OCI-LY3 (cell line): ENCODE results near the gene SP8.

ENCODE experiments used
- H2AFZ ChIP-seq: fragments of 200-600, 300-600 bp; shearing (Covaris generic); 2 replicates; pipeline ENCODE4 v1.6.0; 2014; ENCODE audit warnings: antibody characterized with exemption, low read depth, low read length
- H3K27ac ChIP-seq: fragments of 200-600, 300-600 bp; sonication (generic); 2 replicates; pipeline ENCODE4 v1.5.1; 2014; ENCODE audit warnings: mild to moderate bottlenecking, low read length, moderate library complexity, mixed read lengths
- H3K27me3 ChIP-seq: fragments of 200-600, 300-600 bp; sonication (generic); 2 replicates; pipeline ENCODE4 v1.6.1; 2014; ENCODE audit warnings: low read depth, low read length, mixed read lengths
- H3K36me3 ChIP-seq: fragments of 200-600, 300-600 bp; sonication (generic); replicated peaks from 2 replicates; pipeline ENCODE3; 2014; ENCODE audit warnings: low read depth, low read length, mixed read lengths
- H3K4me1 ChIP-seq: fragments of 300-600, 200-600 bp; sonication (generic); 2 replicates; pipeline ENCODE4 v1.6.1; 2014; ENCODE audit warnings: low read length, mixed read lengths
- H3K4me2 ChIP-seq: fragments of 200-600, 300-600 bp; sonication (generic); 2 replicates; pipeline ENCODE4 v1.6.1; 2014; ENCODE audit warnings: low read length, mixed read lengths
- H3K4me3 ChIP-seq: fragments of 300-600, 200-600 bp; sonication (generic); 2 replicates; pipeline ENCODE4 v1.5.1; 2014; ENCODE audit warnings: antibody characterized with exemption, mild to moderate bottlenecking, low read length, moderate library complexity
- H3K79me2 ChIP-seq: fragments of 300-600, 200-600 bp; shearing (Covaris generic); 2 replicates; pipeline ENCODE4 v1.6.1; 2014; ENCODE audit warnings: mild to moderate bottlenecking, low read length, mixed read lengths
- H3K9ac ChIP-seq: fragments of 300-600, 200-600 bp; shearing (Covaris generic); 2 replicates; pipeline ENCODE4 v1.6.0; 2014; ENCODE audit warnings: mild to moderate bottlenecking, low read length, moderate library complexity
- H3K9me3 ChIP-seq: fragments of 200-600, 300-600 bp; shearing (Covaris generic); 2 replicates; pipeline ENCODE4 v1.6.1; 2014; ENCODE audit warnings: low read length, mixed read lengths; ENCODE audit not compliant: insufficient read depth
- H4K20me1 ChIP-seq: fragments of 200-600, 300-600 bp; sonication (generic); 2 replicates; pipeline ENCODE4 v1.6.1; 2016; ENCODE audit warnings: low read length, mixed read lengths; ENCODE audit not compliant: insufficient read depth
- EZH2phosphoT487 ChIP-seq: fragments of 200-600 bp; shearing (Covaris generic); IDR thresholded peaks from 2 replicates; pipeline ENCODE4 v1.6.1; 2018; ENCODE audit warnings: antibody characterized with exemption, mixed run types, low read depth
- TF ChIP-seq, protein P1 (sequence below): fragments of 200-600, 300-600 bp; sonication (generic); IDR thresholded peaks from 2 replicates; pipeline ENCODE4 v1.5.1; 2014; ENCODE audit warnings: antibody characterized with exemption, low read length, low read depth

The SP8 gene

GRCh38 chr7:20794676-20795075 is 8.0 kb upstream of the SP8 start:
- no peak for TF ChIP-seq EZH2phosphoT487
- TF ChIP-seq, protein P1, sequence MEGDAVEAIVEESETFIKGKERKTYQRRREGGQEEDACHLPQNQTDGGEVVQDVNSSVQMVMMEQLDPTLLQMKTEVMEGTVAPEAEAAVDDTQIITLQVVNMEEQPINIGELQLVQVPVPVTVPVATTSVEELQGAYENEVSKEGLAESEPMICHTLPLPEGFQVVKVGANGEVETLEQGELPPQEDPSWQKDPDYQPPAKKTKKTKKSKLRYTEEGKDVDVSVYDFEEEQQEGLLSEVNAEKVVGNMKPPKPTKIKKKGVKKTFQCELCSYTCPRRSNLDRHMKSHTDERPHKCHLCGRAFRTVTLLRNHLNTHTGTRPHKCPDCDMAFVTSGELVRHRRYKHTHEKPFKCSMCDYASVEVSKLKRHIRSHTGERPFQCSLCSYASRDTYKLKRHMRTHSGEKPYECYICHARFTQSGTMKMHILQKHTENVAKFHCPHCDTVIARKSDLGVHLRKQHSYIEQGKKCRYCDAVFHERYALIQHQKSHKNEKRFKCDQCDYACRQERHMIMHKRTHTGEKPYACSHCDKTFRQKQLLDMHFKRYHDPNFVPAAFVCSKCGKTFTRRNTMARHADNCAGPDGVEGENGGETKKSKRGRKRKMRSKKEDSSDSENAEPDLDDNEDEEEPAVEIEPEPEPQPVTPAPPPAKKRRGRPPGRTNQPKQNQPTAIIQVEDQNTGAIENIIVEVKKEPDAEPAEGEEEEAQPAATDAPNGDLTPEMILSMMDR, result no peak
- Histone ChIP-seq H4K20me1 (no peaks in the 10 kb centered on the region), H3K36me3 (no peaks in the 10 kb centered on the region), H3K27me3 (no peaks in the 10 kb centered on the region), H3K4me2 (no peak overlapping the region), H3K4me3 (no peak overlapping the region), H3K4me1 (peaks cover 20% of the 10 kb centered on the region), H3K27ac (no peak overlapping the region), H3K9me3 (no peaks in the 10 kb centered on the region), H2AFZ (no peak overlapping the region), H3K79me2 (no peaks in the 10 kb centered on the region), H3K9ac (no peak overlapping the region)

DNA sequence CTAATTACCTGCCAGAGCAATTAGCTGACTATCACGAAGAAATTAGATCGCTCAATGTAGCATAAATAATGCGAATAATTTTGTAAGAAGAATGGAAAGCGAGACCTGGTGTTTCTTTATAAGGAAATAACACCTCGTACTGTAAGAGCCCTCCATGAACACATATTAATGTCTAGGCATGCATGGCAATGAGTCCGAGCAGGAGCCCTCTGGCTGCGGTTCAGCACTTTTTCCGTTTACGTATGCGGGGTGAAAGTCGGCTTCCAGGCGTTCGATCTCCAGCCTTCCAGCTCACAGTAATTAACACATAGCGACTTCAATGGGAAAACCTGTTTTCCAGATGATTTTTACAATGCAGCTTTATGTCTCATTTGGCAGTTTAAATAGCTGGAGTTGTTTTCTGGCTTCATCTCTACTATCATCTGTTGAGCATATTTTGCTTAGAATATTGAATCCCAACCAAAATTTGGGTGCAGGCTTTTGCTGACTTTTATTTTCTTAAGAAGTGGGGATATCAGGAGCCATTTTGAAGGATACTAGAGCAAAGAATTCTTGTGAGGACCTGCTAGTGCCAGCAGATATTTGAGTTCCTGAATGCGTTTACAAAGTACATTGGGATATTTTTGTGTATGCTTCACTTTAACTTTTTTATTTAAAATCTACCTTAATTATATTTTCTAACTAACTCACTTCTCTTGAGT is 7.2 kb upstream of the SP8 start:
- peaks cover 17% of the 10 kb centered on the region for H3K4me1 ChIP-seq
- H3K9me3 ChIP-seq, result no peaks in the 10 kb centered on the region
- H3K4me2 ChIP-seq, result no peak overlapping the region
- no peak overlapping the region for H3K9ac ChIP-seq
- no peaks in the 10 kb centered on the region for H3K36me3 ChIP-seq
- no peak overlapping the region for H3K27ac ChIP-seq
- no peaks in the 10 kb centered on the region for H3K27me3 ChIP-seq
- no peaks in the 10 kb centered on the region for H3K79me2 ChIP-seq
- H3K4me3 ChIP-seq, result no peak overlapping the region
- H4K20me1 ChIP-seq, result no peaks in the 10 kb centered on the region
- no peak for TF ChIP-seq EZH2phosphoT487
- TF ChIP-seq, protein P1, result no peak
- H2AFZ ChIP-seq, result no peak overlapping the region

DNA sequence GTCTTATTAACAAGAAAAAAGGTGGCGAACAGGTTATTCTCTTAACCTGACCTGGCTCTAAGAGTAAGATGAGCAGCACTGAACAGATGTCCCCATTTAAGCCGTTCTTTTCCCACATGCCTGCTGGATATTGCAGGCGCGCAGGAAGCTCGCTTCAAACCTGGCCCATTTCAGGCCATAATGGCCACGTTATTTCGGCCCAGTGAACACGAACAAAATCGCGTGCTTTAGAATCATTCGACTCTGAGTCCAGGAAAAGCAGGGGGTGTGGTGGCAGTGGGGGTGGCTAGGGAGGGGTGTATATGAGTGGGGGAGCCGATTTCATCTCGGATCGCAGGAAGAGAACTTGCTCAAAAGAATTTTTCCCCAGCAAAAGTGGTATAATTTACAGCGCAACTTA is 6.6 kb upstream of the SP8 start:
- H3K9me3 ChIP-seq, result no peaks in the 10 kb centered on the region
- H3K36me3 ChIP-seq, result no peaks in the 10 kb centered on the region
- H3K4me2 ChIP-seq, result no peak overlapping the region
- no peaks in the 10 kb centered on the region for H3K27me3 ChIP-seq
- TF ChIP-seq EZH2phosphoT487, result no peak
- TF ChIP-seq, protein P1, result no peak
- no peak overlapping the region for H3K27ac ChIP-seq
- no peaks in the 10 kb centered on the region for H4K20me1 ChIP-seq
- no peak overlapping the region for H3K4me3 ChIP-seq
- H3K4me1 ChIP-seq, result peaks cover 16% of the 10 kb centered on the region
- H2AFZ ChIP-seq, result no peak overlapping the region
- no peak overlapping the region for H3K9ac ChIP-seq
- no peaks in the 10 kb centered on the region for H3K79me2 ChIP-seq

- TF ChIP-seq EZH2phosphoT487, result no peak
- TF ChIP-seq, protein P1, result no peak
- no peaks in the 10 kb centered on the region for H3K79me2 ChIP-seq
- H3K4me1 ChIP-seq, result peaks cover 16% of the 10 kb centered on the region
- no peak overlapping the region for H3K9ac ChIP-seq
- H3K4me2 ChIP-seq, result no peak overlapping the region
- H4K20me1 ChIP-seq, result no peaks in the 10 kb centered on the region
- no peaks in the 10 kb centered on the region for H3K9me3 ChIP-seq
- H3K27ac ChIP-seq, result no peak overlapping the region
- H3K36me3 ChIP-seq, result no peaks in the 10 kb centered on the region
- no peak overlapping the region for H3K4me3 ChIP-seq
- H2AFZ ChIP-seq, result no peak overlapping the region
- H3K27me3 ChIP-seq, result no peaks in the 10 kb centered on the region
Observed at GRCh38 chr7:20791538-20792434, 5.1 kb upstream of the SP8 start.
